HG03196 (cell line): ENCODE measurements around the gene POLR2B.

Experiments used
- ATAC-seq: cut with Tn5 transposase; IDR thresholded peaks from one replicate; pipeline ENCODE4 v1.9.1; 2021; ENCODE audit not compliant: unreplicated experiment

POLR2B gene

GRCh38 chr4:57078685-57079521, 100.2 kb downstream of the POLR2B start:
- ATAC-seq = no peak
